ENCODE data around the gene SLC2A3. TPM values are rescaled to one million over a fixed set of nuclear protein-coding genes. Genes with fewer than 3 reads are reported as not detected.

SLC2A3 gene
- total and polyA plus RNA-seq, 9 of the 15 experiments (the other 6 are each of a cell fraction or from before 2014, with no cell fraction given), result 67.3 to 491 (median 104) TPM

DNA sequence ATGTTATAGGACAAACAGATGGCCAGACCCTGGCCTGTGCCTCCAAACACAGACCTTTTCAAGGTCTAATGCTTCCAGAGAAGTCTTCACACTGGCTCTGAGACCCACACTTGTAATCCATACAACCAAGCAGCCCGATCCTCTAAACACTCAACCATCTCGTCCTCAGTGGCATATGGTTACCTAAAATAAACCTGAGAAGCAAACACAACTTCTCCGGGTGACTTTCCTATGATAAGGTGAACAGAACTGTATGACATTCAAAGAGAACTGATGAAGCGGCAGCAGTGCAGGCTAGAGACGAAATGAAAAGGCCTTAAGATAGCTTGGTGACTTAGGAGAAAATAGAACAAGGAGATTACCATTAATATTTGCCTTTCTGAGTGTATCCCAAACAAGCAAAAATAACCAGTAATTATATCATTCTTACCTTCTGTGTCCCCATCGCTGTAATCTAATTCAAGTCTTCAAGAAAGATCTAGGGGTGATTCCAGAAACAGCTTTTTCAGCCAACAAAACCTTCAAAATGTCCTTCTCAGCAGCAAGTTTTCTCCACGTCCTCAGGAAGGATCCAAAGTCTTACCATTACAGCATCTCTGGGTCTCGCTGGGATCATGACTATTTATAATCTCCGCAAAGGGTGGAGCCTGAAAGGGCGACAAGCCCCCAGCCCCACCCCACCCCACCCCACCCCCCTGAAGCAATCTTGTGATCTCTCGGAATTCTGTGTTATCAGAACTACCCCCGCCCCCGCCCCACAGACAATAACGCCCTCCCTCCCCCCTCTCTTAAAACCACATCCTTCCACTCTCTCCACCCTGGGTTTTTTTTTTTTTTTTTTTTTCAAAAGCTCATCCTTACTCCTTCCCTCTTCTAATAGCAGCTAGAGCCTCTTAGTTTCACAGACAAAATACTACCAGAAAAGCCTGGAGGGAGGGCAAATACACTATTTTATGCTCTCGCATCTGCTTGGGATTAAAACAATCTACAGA lies at the start of gene SLC2A3 (continued):
- TF ChIP-seq, protein P1, sequence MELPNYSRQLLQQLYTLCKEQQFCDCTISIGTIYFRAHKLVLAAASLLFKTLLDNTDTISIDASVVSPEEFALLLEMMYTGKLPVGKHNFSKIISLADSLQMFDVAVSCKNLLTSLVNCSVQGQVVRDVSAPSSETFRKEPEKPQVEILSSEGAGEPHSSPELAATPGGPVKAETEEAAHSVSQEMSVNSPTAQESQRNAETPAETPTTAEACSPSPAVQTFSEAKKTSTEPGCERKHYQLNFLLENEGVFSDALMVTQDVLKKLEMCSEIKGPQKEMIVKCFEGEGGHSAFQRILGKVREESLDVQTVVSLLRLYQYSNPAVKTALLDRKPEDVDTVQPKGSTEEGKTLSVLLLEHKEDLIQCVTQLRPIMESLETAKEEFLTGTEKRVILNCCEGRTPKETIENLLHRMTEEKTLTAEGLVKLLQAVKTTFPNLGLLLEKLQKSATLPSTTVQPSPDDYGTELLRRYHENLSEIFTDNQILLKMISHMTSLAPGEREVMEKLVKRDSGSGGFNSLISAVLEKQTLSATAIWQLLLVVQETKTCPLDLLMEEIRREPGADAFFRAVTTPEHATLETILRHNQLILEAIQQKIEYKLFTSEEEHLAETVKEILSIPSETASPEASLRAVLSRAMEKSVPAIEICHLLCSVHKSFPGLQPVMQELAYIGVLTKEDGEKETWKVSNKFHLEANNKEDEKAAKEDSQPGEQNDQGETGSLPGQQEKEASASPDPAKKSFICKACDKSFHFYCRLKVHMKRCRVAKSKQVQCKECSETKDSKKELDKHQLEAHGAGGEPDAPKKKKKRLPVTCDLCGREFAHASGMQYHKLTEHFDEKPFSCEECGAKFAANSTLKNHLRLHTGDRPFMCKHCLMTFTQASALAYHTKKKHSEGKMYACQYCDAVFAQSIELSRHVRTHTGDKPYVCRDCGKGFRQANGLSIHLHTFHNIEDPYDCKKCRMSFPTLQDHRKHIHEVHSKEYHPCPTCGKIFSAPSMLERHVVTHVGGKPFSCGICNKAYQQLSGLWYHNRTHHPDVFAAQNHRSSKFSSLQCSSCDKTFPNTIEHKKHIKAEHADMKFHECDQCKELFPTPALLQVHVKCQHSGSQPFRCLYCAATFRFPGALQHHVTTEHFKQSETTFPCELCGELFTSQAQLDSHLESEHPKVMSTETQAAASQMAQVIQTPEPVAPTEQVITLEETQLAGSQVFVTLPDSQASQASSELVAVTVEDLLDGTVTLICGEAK (IDR thresholded peaks at IDR 0.05), result peak; percentile 53; the same call in 1 of the 2 replicates
- TF ChIP-seq, protein P1 (CRISPR knock-in tag; IDR thresholded peaks at IDR 0.05), result no peak
- TF ChIP-seq POLR2AphosphoS2 (IDR thresholded peaks at IDR 0.05; ENCODE audit: low read length) (peak; percentile 78; the same call in 1 of the 2 replicates), BCLAF1 (IDR thresholded peaks at IDR 0.05; ENCODE audit: borderline replicate concordance in 1 of 2, control insufficient read depth in 1 of 2, low read depth in 2 of 2, low read length in 1 of 2) (0 out of 4 replicates have a peak, but pooled peaks of 1 of the 2 experiments have one; percentile 64), JUND (IDR thresholded peaks at IDR 0.05; ENCODE audit: borderline replicate concordance, low read depth, low read length) (peak; percentile 2; the same call in 1 of the 2 replicates), JUND (tag; IDR thresholded peaks at IDR 0.05; ENCODE audit: borderline replicate concordance, low read depth, low read length) (no peak), GTF2A2 (tag; IDR thresholded peaks at IDR 0.05) (peak; percentile 52; the same call in 1 of the 2 replicates), CC2D1A (IDR thresholded peaks at IDR 0.05) (no peak), CHCHD3 (CRISPR knock-in tag; IDR thresholded peaks at IDR 0.05) (0 out of 2 replicates have a peak, but pooled peaks have one; percentile 24), TAF1 (IDR thresholded peaks at IDR 0.05; ENCODE audit: control insufficient read depth, extremely low read depth, insufficient read depth, low read length, severe bottlenecking) (peak; percentile 92), TGIF2 (CRISPR knock-in tag; IDR thresholded peaks at IDR 0.05) (no peak), NCOA4 (IDR thresholded peaks at IDR 0.05; ENCODE audit: partially characterized antibody) (no peak), ZC3H8 (IDR thresholded peaks at IDR 0.05) (no peak)

Data from K562 (cell line).